Measurements from ENCODE around the gene SLC37A1.

The SLC37A1 gene

GRCh38 chr21:42570362-42570761 is 56.7 kb downstream of the SLC37A1 start:
- no peak overlapping the region for H3K4me2 ChIP-seq (ENCODE audit: low read length)
- H2AFZ ChIP-seq, result no peak overlapping the region
- H3K27ac ChIP-seq, result no peak overlapping the region
- H3K4me1 ChIP-seq, result no peaks in the 10 kb centered on the region
- H3K36me3 ChIP-seq (ENCODE audit: control insufficient read depth, insufficient read depth, low read length), result no peaks in the 10 kb centered on the region
- H3K27me3 ChIP-seq (ENCODE audit: control insufficient read depth, insufficient read depth, low read length), result no peaks in the 10 kb centered on the region
- no peaks in the 10 kb centered on the region for H3K79me2 ChIP-seq
- no peak overlapping the region for H3K9ac ChIP-seq
- no peaks in the 10 kb centered on the region for H3K9me3 ChIP-seq (ENCODE audit: control insufficient read depth, low read length)
- no peak overlapping the region for H3K4me3 ChIP-seq (ENCODE audit: low read depth, low read length)
- TF ChIP-seq, protein P1, sequence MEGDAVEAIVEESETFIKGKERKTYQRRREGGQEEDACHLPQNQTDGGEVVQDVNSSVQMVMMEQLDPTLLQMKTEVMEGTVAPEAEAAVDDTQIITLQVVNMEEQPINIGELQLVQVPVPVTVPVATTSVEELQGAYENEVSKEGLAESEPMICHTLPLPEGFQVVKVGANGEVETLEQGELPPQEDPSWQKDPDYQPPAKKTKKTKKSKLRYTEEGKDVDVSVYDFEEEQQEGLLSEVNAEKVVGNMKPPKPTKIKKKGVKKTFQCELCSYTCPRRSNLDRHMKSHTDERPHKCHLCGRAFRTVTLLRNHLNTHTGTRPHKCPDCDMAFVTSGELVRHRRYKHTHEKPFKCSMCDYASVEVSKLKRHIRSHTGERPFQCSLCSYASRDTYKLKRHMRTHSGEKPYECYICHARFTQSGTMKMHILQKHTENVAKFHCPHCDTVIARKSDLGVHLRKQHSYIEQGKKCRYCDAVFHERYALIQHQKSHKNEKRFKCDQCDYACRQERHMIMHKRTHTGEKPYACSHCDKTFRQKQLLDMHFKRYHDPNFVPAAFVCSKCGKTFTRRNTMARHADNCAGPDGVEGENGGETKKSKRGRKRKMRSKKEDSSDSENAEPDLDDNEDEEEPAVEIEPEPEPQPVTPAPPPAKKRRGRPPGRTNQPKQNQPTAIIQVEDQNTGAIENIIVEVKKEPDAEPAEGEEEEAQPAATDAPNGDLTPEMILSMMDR (IDR thresholded peaks at IDR 0.05), result no peak

- no peaks in the 10 kb centered on the region for H3K36me3 ChIP-seq (ENCODE audit: control insufficient read depth, insufficient read depth, low read length)
Observed at GRCh38 chr21:42570841-42571387, 57.3 kb downstream of the SLC37A1 start.

DNA sequence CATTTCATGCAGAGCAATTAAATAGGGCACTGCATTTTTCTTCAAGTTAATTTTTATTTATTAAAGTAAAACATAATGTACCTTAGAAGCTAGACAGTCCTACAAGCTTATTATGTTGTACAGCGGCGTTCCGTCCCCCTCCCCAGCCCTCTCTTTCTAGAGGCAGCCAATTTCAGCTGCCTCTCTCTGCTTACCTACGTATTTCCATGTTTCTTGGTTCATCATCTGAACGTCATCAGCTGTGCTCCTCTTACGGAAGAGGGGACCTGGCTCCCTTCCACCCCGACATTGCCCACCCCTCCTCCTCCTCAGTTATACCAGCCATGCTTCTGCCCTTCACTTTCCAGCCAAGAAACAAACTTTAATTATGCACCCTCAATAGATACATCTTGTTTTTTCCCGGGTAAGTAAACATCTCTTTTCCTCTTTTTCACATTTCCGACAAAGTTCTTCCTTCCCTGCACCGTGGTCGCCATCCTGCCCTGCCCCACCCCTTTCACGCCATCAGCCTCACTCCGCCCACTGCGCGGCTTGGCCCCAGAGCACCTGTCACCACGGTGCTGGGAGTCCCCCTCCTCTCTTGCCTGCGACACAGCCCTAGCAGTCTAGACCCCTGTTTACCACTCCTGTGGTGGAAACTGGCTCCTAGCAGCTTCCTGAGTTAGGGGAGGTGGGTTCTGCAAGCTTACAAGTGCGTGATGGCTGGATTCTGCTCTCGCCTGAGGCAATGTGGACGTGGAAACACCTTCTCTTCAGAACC is 57.9 kb downstream of the SLC37A1 start:
- Histone ChIP-seq H3K4me1 (no peaks in the 10 kb centered on the region), H3K27ac (no peak overlapping the region), H2AFZ (no peak overlapping the region), H3K9me3 (ENCODE audit: control insufficient read depth, low read length) (no peaks in the 10 kb centered on the region), H3K79me2 (no peaks in the 10 kb centered on the region), H3K4me3 (ENCODE audit: low read depth, low read length) (no peak overlapping the region), H3K9ac (no peak overlapping the region), H3K4me2 (ENCODE audit: low read length) (no peak overlapping the region), H3K27me3 (ENCODE audit: control insufficient read depth, insufficient read depth, low read length) (no peaks in the 10 kb centered on the region), H3K36me3 (ENCODE audit: control insufficient read depth, insufficient read depth, low read length) (no peaks in the 10 kb centered on the region)
- TF ChIP-seq, protein P1 (IDR thresholded peaks at IDR 0.05), result no peak

More at GRCh38 chr21:42570841-42571387, 57.3 kb downstream of the SLC37A1 start:
- no peaks in the 10 kb centered on the region for H3K27me3 ChIP-seq (ENCODE audit: control insufficient read depth, insufficient read depth, low read length)
- no peaks in the 10 kb centered on the region for H3K9me3 ChIP-seq (ENCODE audit: control insufficient read depth, low read length)
- H3K4me2 ChIP-seq (ENCODE audit: low read length), result no peak overlapping the region
- no peak overlapping the region for H3K4me3 ChIP-seq (ENCODE audit: low read depth, low read length)
- H2AFZ ChIP-seq, result no peak overlapping the region
- no peaks in the 10 kb centered on the region for H3K79me2 ChIP-seq
- no peaks in the 10 kb centered on the region for H3K4me1 ChIP-seq
- TF ChIP-seq, protein P1 (IDR thresholded peaks at IDR 0.05), result no peak
- H3K27ac ChIP-seq, result no peak overlapping the region
- no peak overlapping the region for H3K9ac ChIP-seq

DNA sequence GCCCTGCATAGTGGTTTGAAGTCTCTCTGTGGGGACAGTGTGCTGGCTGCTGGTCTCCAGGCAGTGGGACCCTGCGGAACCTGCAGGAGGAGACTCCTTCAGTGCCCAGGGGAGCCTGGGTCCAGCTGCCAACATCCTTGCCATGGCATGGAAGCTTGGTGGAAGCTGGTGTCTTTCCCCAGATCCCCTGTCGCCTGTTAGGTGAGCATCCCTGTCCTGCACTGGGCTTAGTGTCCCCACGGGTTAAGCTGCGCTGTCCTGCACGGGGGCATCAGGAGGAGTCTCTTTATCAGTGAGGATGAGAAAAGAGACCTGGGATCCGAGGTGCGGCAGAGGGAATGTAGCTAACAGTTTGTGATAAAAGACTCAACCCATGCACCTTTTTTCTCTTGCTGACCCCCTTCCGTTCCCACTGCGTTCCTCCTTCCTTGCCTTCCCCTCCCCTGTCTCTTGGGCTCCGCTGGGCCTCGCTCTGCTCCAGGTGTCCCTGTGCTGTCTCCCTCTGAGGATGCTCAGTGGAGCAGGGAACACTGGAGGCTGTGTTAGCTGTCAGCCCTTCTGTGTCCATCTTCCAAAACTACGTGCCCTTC is 59.3 kb downstream of the SLC37A1 start:
- TF ChIP-seq, protein P1 (IDR thresholded peaks at IDR 0.05), result no peak
- Histone ChIP-seq H3K79me2 (no peaks in the 10 kb centered on the region), H3K9me3 (ENCODE audit: control insufficient read depth, low read length) (no peaks in the 10 kb centered on the region), H2AFZ (no peak overlapping the region), H3K27ac (no peak overlapping the region), H3K4me3 (ENCODE audit: low read depth, low read length) (no peak overlapping the region), H3K36me3 (ENCODE audit: control insufficient read depth, insufficient read depth, low read length) (no peaks in the 10 kb centered on the region), H3K4me2 (ENCODE audit: low read length) (no peak overlapping the region), H3K4me1 (peaks cover under 1% of the 10 kb centered on the region), H3K27me3 (ENCODE audit: control insufficient read depth, insufficient read depth, low read length) (no peaks in the 10 kb centered on the region), H3K9ac (no peak overlapping the region)
